ENCODE data around the gene SORCS3.

The SORCS3 gene

GRCh38 chr10:104899779-104900178 lies 258.7 kb downstream of the SORCS3 start:
- TF ChIP-seq, protein P1, sequence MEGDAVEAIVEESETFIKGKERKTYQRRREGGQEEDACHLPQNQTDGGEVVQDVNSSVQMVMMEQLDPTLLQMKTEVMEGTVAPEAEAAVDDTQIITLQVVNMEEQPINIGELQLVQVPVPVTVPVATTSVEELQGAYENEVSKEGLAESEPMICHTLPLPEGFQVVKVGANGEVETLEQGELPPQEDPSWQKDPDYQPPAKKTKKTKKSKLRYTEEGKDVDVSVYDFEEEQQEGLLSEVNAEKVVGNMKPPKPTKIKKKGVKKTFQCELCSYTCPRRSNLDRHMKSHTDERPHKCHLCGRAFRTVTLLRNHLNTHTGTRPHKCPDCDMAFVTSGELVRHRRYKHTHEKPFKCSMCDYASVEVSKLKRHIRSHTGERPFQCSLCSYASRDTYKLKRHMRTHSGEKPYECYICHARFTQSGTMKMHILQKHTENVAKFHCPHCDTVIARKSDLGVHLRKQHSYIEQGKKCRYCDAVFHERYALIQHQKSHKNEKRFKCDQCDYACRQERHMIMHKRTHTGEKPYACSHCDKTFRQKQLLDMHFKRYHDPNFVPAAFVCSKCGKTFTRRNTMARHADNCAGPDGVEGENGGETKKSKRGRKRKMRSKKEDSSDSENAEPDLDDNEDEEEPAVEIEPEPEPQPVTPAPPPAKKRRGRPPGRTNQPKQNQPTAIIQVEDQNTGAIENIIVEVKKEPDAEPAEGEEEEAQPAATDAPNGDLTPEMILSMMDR (IDR thresholded peaks at IDR 0.05; ENCODE audit: low read depth, low read length, missing control alignments) = no peak
- H3K4me3 ChIP-seq (replicated peaks; ENCODE audit: low read depth, low read length) = no peak overlapping the region
- DNase-seq (ENCODE audit: extremely low read depth, low read depth) = no peak

DNA sequence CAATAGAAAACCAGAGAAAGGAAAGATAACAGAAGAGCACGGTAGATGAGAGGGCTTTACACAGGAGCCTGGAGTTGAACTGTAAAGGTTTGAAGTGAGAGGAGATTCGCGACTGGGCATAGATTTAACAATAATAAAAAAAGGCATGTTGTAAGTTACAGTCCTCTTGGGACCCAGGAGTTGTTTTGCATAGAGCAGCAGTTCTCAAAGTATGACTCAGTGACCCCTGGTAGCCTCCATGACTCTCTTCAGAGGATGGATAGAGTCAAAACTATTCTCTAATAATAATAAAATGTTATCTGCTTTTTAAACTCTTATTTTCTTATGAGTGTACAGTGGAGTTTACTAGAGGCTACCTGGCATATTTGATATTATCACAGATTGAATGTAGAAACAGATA lies 262.3 kb downstream of the SORCS3 start:
- TF ChIP-seq, protein P1 (IDR thresholded peaks at IDR 0.05; ENCODE audit: low read depth, low read length, missing control alignments) = no peak
- H3K4me3 ChIP-seq (replicated peaks; ENCODE audit: low read depth, low read length) = no peak overlapping the region
- DNase-seq (ENCODE audit: extremely low read depth, low read depth) = no peak

GRCh38 chr10:104904753-104905323 lies 263.7 kb downstream of the SORCS3 start:
- H3K4me3 ChIP-seq (replicated peaks; ENCODE audit: low read depth, low read length) = no peak overlapping the region
- DNase-seq (ENCODE audit: extremely low read depth, low read depth) = no peak
- TF ChIP-seq, protein P1 (IDR thresholded peaks at IDR 0.05; ENCODE audit: low read depth, low read length, missing control alignments) = no peak

DNA sequence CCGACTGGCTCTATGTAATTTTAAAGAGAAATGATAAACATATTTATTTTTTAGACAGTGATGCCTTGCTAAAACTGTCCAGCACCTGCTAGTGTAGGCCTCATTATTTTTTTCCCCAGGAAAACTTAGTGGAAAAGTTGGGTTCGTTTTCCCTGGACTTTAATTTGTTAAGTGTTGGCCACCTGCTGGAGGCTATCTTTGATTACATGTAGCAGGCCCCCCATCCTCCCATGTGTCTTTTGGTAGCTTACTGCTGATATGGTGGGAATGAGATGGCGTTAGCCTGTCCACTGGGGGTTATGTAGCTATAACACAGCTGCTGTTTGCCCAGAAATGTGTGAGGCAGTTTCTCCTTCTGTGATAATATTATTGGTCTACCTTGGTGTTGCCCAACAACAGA lies 265.0 kb downstream of the SORCS3 start:
- TF ChIP-seq, protein P1 (IDR thresholded peaks at IDR 0.05; ENCODE audit: low read depth, low read length, missing control alignments) = no peak
- no peak overlapping the region for H3K4me3 ChIP-seq (replicated peaks; ENCODE audit: low read depth, low read length)
- no peak for DNase-seq (ENCODE audit: extremely low read depth, low read depth)

DNA sequence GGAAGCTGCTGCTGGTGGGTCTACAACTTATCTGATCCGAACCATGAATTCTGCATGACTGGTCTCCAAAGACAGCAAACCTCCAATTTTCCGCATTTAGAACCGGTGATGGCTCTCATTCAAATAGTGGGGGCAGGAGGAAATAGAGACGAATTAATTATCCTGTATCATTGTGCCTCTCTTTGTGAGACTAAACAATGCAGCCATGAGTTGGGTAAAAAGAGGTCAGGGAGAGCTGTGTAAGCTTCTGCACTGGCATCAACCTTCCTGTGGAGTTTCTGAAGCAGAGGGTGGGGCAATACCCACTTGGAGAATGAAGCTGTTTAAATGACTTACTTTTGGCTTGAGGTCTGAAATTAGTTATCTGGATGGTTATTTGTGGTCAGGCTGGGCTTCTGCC lies 266.4 kb downstream of the SORCS3 start:
- TF ChIP-seq, protein P1 (IDR thresholded peaks at IDR 0.05; ENCODE audit: low read depth, low read length, missing control alignments) = no peak
- no peak overlapping the region for H3K4me3 ChIP-seq (replicated peaks; ENCODE audit: low read depth, low read length)
- no peak for DNase-seq (ENCODE audit: extremely low read depth, low read depth)

- no peak overlapping the region for H3K4me3 ChIP-seq (replicated peaks; ENCODE audit: low read depth, low read length)
- no peak for DNase-seq (ENCODE audit: extremely low read depth, low read depth)
- TF ChIP-seq, protein P1 (IDR thresholded peaks at IDR 0.05; ENCODE audit: low read depth, low read length, missing control alignments) = no peak
Measured at GRCh38 chr10:104908581-104908980, 267.5 kb downstream of the SORCS3 start.

GRCh38 chr10:104910712-104911111 lies 269.6 kb downstream of the SORCS3 start:
- TF ChIP-seq, protein P1 (IDR thresholded peaks at IDR 0.05; ENCODE audit: low read depth, low read length, missing control alignments) = no peak
- no peak overlapping the region for H3K4me3 ChIP-seq (replicated peaks; ENCODE audit: low read depth, low read length)
- no peak for DNase-seq (ENCODE audit: extremely low read depth, low read depth)

Data from HFF-Myc (cell line).